HUES6 (cell line): ENCODE data around the gene NRGN.

ENCODE experiments used
- H3K27ac ChIP-seq: 2 replicates; pipeline ENCODE4 v1.7.0; 2013; ENCODE audit warnings: low read depth, mild to moderate bottlenecking, low read length, inconsistent platforms
- H3K27me3 ChIP-seq: 2 replicates; pipeline ENCODE4 v1.6.1; 2013; ENCODE audit warnings: low read length; ENCODE audit not compliant: control insufficient read depth, insufficient read depth
- H3K36me3 ChIP-seq: 2 replicates; pipeline ENCODE4 v1.6.1; 2013; ENCODE audit warnings: low read length; ENCODE audit not compliant: control insufficient read depth, insufficient read depth
- H3K4me1 ChIP-seq: 2 replicates; pipeline ENCODE4 v1.6.1; 2013; ENCODE audit warnings: low read length; ENCODE audit not compliant: control insufficient read depth, insufficient read depth
- H3K4me3 ChIP-seq: 2 replicates; pipeline ENCODE4 v1.5.1; 2013; ENCODE audit warnings: low read depth, low read length
- H3K9ac ChIP-seq: one replicate; pipeline ENCODE4 v1.6.1; 2013; ENCODE audit warnings: mild to moderate bottlenecking, low read length
- H3K9me3 ChIP-seq: 2 replicates; pipeline ENCODE4 v1.6.1; 2013; ENCODE audit warnings: low read depth, low read length; ENCODE audit not compliant: control insufficient read depth, insufficient read depth

The NRGN gene

GRCh38 chr11:124793466-124794278, 53.9 kb downstream of the NRGN start:
- Histone ChIP-seq H3K4me1 (peaks cover 26% of the 10 kb centered on the region), H3K27me3 (no peaks in the 10 kb centered on the region), H3K9me3 (no peaks in the 10 kb centered on the region), H3K27ac (no peak overlapping the region), H3K36me3 (no peaks in the 10 kb centered on the region), H3K9ac (no peak overlapping the region), H3K4me3 (no peak overlapping the region)

GRCh38 chr11:124796312-124796711, 56.6 kb downstream of the NRGN start:
- H3K27me3 ChIP-seq, result no peaks in the 10 kb centered on the region
- H3K9me3 ChIP-seq, result no peaks in the 10 kb centered on the region
- no peak overlapping the region for H3K4me3 ChIP-seq
- H3K36me3 ChIP-seq, result no peaks in the 10 kb centered on the region
- no peak overlapping the region for H3K9ac ChIP-seq
- no peak overlapping the region for H3K27ac ChIP-seq
- H3K4me1 ChIP-seq, result peaks cover 30% of the 10 kb centered on the region
